Gastrocnemius medialis (tissue), 4 donors: ENCODE measurements around the gene PTPRN2. TPM values are rescaled to one million over a fixed set of nuclear protein-coding genes. Genes with fewer than 3 reads are reported as not detected.

Experiments
- ATAC-seq, 2 donors: fragments of 150-250 bp; one replicate each; pipeline ENCODE4 v1.9.1; 2016
- DNase-seq, 2 donors: peaks; one replicate each; pipeline ENCODE4 v3.0.0-alpha.2; 2019
- H3K27ac ChIP-seq, 4 donors: fragments of 200-600 bp; sonication (generic); 1 replicate in 1 of 4; 2 replicates in 3 of 4; pipeline ENCODE4 v1.5.1; 2016 to 2018; ENCODE audit warnings: mild to moderate bottlenecking in 2 of 4, moderate library complexity in 1 of 4
- H3K27me3 ChIP-seq, 3 donors: fragments of 200-600 bp; sonication (generic) in 2 of 3; 1 replicate in 1 of 3; 2 replicates in 2 of 3; pipeline versions ENCODE4 v1.5.1 to v1.6.0; 2016 to 2019; ENCODE audit warnings: mild to moderate bottlenecking in 1 of 3, moderate library complexity in 1 of 3
- H3K36me3 ChIP-seq, 2 donors: fragments of 200-600 bp; sonication (generic) in 1 of 2; one replicate each; pipeline ENCODE4 v1.5.1; 2017 to 2018
- H3K4me1 ChIP-seq, 2 donors: fragments of 200-600 bp; sonication (generic) in 1 of 2; one replicate each; pipeline ENCODE4 v1.5.1; 2016 to 2017; ENCODE audit warnings: mild to moderate bottlenecking in 2 of 2
- H3K4me3 ChIP-seq, 4 donors: fragments of 200-600 bp; sonication (generic) in 3 of 4; 1 replicate in 1 of 4; 2 replicates in 3 of 4; pipeline ENCODE4 v1.5.1; 2016 to 2019; ENCODE audit warnings: mild to moderate bottlenecking in 2 of 4
- H3K9me3 ChIP-seq, 3 donors: fragments of 200-600 bp; sonication (generic) in 2 of 3; 1 replicate in 1 of 3; 2 replicates in 2 of 3; pipeline ENCODE4 v1.5.1; 2016 to 2019
- CTCF ChIP-seq, 5 experiments: fragments of 450-650 bp in 3 of 5; fragments of 200-600 bp in 2 of 5; sonication (generic) in 2 of 5; IDR thresholded peaks in 4 of 5; conservative IDR thresholded peaks in 1 of 5; 1 replicate in 4 of 5; 2 replicates in 1 of 5; pipeline ENCODE4 v1.5.1; 2016 to 2019; ENCODE audit warnings: antibody characterized with exemption in 5 of 5, mild to moderate bottlenecking in 3 of 5, moderate library complexity in 3 of 5
- POLR2A ChIP-seq, 2 donors: fragments of 450-650 bp; IDR thresholded peaks; one replicate each; pipeline ENCODE4 v1.6.1; 2017; ENCODE audit warnings: antibody characterized with exemption in 2 of 2, mild to moderate bottlenecking in 2 of 2, moderate library complexity in 2 of 2
- in situ Hi-C, 4 donors: fragments of 200-750 bp; cut with MboI; loops; one replicate each; pipeline versions ENCODE4 v1.15.0 to v1.8.0; 2017; ENCODE audit warnings: low sequenced_read_pairs in 4 of 4
- intact Hi-C: fragments of 100-400 bp; cut with DNase I; formaldehyde crosslinking; loops from one replicate; pipeline ENCODE4 v1.15.1; 2023; ENCODE audit warnings: low total_unique reads
- total RNA-seq, 4 donors: library from RNA; depleted of rRNA; stranded (reverse); fragments of >200 nt; gene quantifications; one replicate each; pipeline versions ENCODE4 v1.1.0 to v1.2.3, GENCODE V29; 2016

The PTPRN2 gene
- total RNA-seq, 4 donors from 2014 or later = 0.66 to 0.85 (median 0.81) TPM

GRCh38 chr7:157621131-157621681 is 966.4 kb downstream of the PTPRN2 start:
- TF ChIP-seq CTCF (IDR thresholded peaks at IDR 0.05 in 4 of 5, conservative IDR thresholded peaks at IDR 0.05 in 1 of 5) (no peak), POLR2A (IDR thresholded peaks at IDR 0.05) (no peak)
- H3K9me3 ChIP-seq = no peaks in the 10 kb centered on the region
- H3K27me3 ChIP-seq = no peaks in the 10 kb centered on the region
- DNase-seq = no peak
- H3K4me3 ChIP-seq = no peak overlapping the region
- ATAC-seq = no peak
- intact Hi-C loops = no loop called here
- no peaks in the 10 kb centered on the region for H3K36me3 ChIP-seq
- no peaks in the 10 kb centered on the region for H3K4me1 ChIP-seq
- H3K27ac ChIP-seq = no peak overlapping the region
- in situ Hi-C loops = no loop called here

- Histone ChIP-seq H3K4me3 (no peak overlapping the region), H3K4me1 (no peaks in the 10 kb centered on the region), H3K9me3 (no peaks in the 10 kb centered on the region), H3K27me3 (no peaks in the 10 kb centered on the region), H3K36me3 (no peaks in the 10 kb centered on the region), H3K27ac (no peak overlapping the region)
- intact Hi-C loops (no loop called here), in situ Hi-C loops (no loop called here)
- TF ChIP-seq CTCF (IDR thresholded peaks at IDR 0.05 in 4 of 5, conservative IDR thresholded peaks at IDR 0.05 in 1 of 5) = no peak
- no peak for TF ChIP-seq POLR2A (IDR thresholded peaks at IDR 0.05)
- DNase-seq = no peak
- ATAC-seq = no peak
Observed at GRCh38 chr7:157620616-157621015, 967.0 kb downstream of the PTPRN2 start.

DNA sequence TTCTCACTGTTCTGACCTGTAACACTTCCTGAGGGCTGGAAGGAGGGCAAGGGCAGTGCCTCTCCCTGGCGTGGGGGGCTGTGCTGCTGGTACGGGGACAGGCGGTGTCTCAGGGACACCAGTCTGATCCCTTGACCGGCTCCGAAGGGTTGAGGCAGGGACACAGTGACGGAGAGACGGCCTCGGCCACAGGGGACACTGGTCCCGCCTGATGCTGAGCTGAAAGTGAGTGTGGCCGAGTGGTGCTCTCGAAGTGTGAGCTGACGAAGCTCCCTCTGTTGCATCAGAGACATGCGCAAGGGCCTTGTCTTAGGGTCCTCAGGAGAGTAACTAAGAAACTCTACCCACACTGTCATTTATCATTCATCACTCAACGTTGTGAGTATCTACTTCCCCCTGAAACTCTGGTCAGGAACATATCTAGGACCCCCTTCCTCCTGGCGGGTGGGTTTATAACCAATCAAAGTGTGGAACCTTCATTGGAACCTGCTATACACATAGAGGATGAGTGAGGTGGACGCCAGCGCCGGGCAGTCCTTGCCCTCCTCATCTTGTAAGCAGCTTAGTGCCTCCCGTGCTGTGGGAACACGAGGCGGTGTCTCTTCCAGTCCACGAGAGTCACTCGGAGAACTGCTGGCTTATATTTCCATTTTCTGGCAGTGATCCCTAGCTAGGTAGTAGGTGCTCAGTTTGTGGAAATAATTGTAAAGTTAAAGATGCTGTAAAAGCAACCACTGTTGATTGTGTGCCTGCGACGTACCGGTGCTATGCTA is 967.7 kb downstream of the PTPRN2 start:
- no peaks in the 10 kb centered on the region for H3K27me3 ChIP-seq
- TF ChIP-seq CTCF (IDR thresholded peaks at IDR 0.05 in 4 of 5, conservative IDR thresholded peaks at IDR 0.05 in 1 of 5) (no peak), POLR2A (IDR thresholded peaks at IDR 0.05) (no peak)
- ATAC-seq (no peak), DNase-seq (no peak)
- intact Hi-C loops (no loop called here), in situ Hi-C loops (no loop called here)
- no peaks in the 10 kb centered on the region for H3K36me3 ChIP-seq
- no peak overlapping the region for H3K4me3 ChIP-seq
- no peak overlapping the region for H3K27ac ChIP-seq
- H3K4me1 ChIP-seq = no peaks in the 10 kb centered on the region
- no peaks in the 10 kb centered on the region for H3K9me3 ChIP-seq

GRCh38 chr7:157618823-157619606 is 968.6 kb downstream of the PTPRN2 start:
- H3K27ac ChIP-seq = no peak overlapping the region
- no peaks in the 10 kb centered on the region for H3K27me3 ChIP-seq
- no peaks in the 10 kb centered on the region for H3K9me3 ChIP-seq
- TF ChIP-seq POLR2A (IDR thresholded peaks at IDR 0.05) (no peak), CTCF (IDR thresholded peaks at IDR 0.05 in 4 of 5, conservative IDR thresholded peaks at IDR 0.05 in 1 of 5) (no peak)
- no peak overlapping the region for H3K4me3 ChIP-seq
- intact Hi-C loops (no loop called here), in situ Hi-C loops (no loop called here)
- no peak for DNase-seq
- no peaks in the 10 kb centered on the region for H3K36me3 ChIP-seq
- H3K4me1 ChIP-seq = no peaks in the 10 kb centered on the region
- no peak for ATAC-seq
